ENCODE measurements around the gene GALT.

Gene GALT

GRCh38 chr9:34646211-34647083, at the start of gene GALT:
Gene GALT, plus strand, starts transcription at chr9:34646675. Its CDS starts 30 bp downstream, at chr9:34646705.
- DNase-seq (peak; percentile 99), ATAC-seq (peak; percentile 85)

- DNase-seq: no peak
- no peak for ATAC-seq
Observed at GRCh38 chr9:34599546-34599945, 46.9 kb upstream of the GALT start.

GRCh38 chr9:34600908-34601307, 45.6 kb upstream of the GALT start:
- no peak for ATAC-seq
- DNase-seq: no peak

GRCh38 chr9:34601937-34602573, 44.4 kb upstream of the GALT start:
- DNase-seq: no peak
- ATAC-seq: no peak

GRCh38 chr9:34603610-34604231, 42.8 kb upstream of the GALT start:
- peak; percentile 87 for ATAC-seq
- peak; percentile 87 for DNase-seq

- ATAC-seq (no peak), DNase-seq (no peak)
Observed at GRCh38 chr9:34606190-34606589, 40.3 kb upstream of the GALT start.

GRCh38 chr9:34606905-34607304, 39.6 kb upstream of the GALT start:
- ATAC-seq: no peak
- no peak for DNase-seq

GRCh38 chr9:34607331-34607730, 39.1 kb upstream of the GALT start:
- no peak for DNase-seq

GRCh38 chr9:34610434-34611206, 35.9 kb upstream of the GALT start:
- ATAC-seq (no peak), DNase-seq (no peak)

More at GRCh38 chr9:34607331-34607730, 39.1 kb upstream of the GALT start:
- no peak for ATAC-seq

GRCh38 chr9:34611251-34611810, 35.1 kb upstream of the GALT start:
- DNase-seq (no peak), ATAC-seq (no peak)

- DNase-seq: peak; percentile 87
- peak; percentile 93 for ATAC-seq
Observed at GRCh38 chr9:34611811-34612787, 34.4 kb upstream of the GALT start, which contains the start of gene RPP25L. Gene RPP25L, minus strand, starts transcription at chr9:34612097. Its CDS starts 801 bp downstream, at chr9:34611296.

GRCh38 chr9:34612788-34613390, 33.6 kb upstream of the GALT start:
- ATAC-seq (peak; percentile 44), DNase-seq (peak; percentile 83)

GRCh38 chr9:34615132-34615531, 31.3 kb upstream of the GALT start:
- no peak for ATAC-seq
- no peak for DNase-seq

- DNase-seq (peak; percentile 89), ATAC-seq (peak; percentile 98)
Observed at GRCh38 chr9:34620061-34620994, 26.1 kb upstream of the GALT start, which contains the start of gene DCTN3. Gene DCTN3, minus strand, starts transcription at chr9:34620495. Its CDS starts 31 bp downstream, at chr9:34620464.

- DNase-seq (peak; percentile 18), ATAC-seq (no peak)
Observed at GRCh38 chr9:34623374-34624235, 22.9 kb upstream of the GALT start.

GRCh38 chr9:34624475-34625185, 21.8 kb upstream of the GALT start:
- DNase-seq: no peak
- no peak for ATAC-seq

- no peak for DNase-seq
Observed at GRCh38 chr9:34625186-34625486, 21.3 kb upstream of the GALT start.

More at GRCh38 chr9:34625186-34625486, 21.3 kb upstream of the GALT start:
- ATAC-seq: no peak

All from stimulated activated naive CD8-positive, alpha-beta T cell treated with anti-CD3 and anti-CD28 coated beads, Interleukin-15, Interleukin-2, amounts not matched to agents 100 U/mL and 50 U/mL, for 24 hours (primary cell).